Measurements from ENCODE around the gene PLXNA1. TPM values are rescaled to one million over a fixed set of nuclear protein-coding genes. Genes with fewer than 3 reads are reported as not detected.

The PLXNA1 gene
- total and polyA plus RNA-seq, 12 donors: 14.3 to 29.7 (median 24.1) TPM

DNA sequence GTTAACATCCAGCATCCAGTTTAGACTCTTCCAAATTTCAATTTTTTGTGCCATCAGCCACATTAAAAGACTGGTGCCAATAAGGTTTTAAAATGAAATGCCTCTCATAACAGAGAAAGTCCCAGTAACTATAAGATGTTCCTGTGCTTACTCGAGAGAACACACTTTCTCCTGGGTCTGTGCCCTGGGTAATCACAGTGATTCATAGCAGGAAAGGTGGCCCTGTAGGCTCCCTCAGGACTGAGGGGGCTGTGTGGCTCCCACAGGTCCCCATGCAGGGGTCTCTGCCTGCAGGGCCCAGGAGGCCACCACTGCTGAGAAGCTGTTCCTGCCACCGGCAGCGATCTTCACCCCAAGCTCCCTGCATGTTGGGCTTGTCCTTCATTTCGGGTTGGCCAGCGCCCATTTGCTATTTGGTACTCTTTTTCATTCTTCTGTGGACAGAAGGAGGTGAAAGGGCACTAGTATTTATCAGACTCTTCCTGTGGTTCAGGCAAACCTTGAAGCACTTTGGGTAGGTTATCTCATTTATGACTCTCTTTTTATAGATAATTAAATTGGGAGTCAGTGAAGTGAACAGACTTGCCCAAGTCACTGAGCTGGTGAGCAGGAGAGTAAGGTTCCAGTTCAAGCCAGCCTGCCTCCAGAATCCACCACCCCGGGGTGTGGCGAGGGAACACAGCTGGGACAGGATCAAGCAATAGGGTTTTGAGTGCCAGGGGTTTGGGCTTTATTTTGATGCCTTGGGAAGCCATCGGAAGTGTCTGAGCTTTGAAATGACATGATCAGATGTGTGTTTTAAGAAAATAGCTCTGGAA is 44.2 kb upstream of the PLXNA1 start:
- H3K36me3 ChIP-seq: no peaks in the 10 kb centered on the region
- 74 to 75% methylated on average over 8 of the region's 8 CpGs for WGBS, 2 donors
- peak in 2 of 8 donors; percentile 32 to 45 for ATAC-seq
- peak overlapping the region in 2 of 10 donors; percentile 0 to 15 for H3K27ac ChIP-seq
- DNase-seq: no peak
- no peaks in the 10 kb centered on the region for H3K27me3 ChIP-seq
- intact Hi-C loops (cut with DNase I): no loop called here
- no peaks in the 10 kb centered on the region for H3K9me3 ChIP-seq
- peaks cover 6 to 36% (median 31%) of the 10 kb centered on the region in 9 donors for H3K4me1 ChIP-seq
- no peak overlapping the region for H3K4me3 ChIP-seq
- TF ChIP-seq, protein P1, sequence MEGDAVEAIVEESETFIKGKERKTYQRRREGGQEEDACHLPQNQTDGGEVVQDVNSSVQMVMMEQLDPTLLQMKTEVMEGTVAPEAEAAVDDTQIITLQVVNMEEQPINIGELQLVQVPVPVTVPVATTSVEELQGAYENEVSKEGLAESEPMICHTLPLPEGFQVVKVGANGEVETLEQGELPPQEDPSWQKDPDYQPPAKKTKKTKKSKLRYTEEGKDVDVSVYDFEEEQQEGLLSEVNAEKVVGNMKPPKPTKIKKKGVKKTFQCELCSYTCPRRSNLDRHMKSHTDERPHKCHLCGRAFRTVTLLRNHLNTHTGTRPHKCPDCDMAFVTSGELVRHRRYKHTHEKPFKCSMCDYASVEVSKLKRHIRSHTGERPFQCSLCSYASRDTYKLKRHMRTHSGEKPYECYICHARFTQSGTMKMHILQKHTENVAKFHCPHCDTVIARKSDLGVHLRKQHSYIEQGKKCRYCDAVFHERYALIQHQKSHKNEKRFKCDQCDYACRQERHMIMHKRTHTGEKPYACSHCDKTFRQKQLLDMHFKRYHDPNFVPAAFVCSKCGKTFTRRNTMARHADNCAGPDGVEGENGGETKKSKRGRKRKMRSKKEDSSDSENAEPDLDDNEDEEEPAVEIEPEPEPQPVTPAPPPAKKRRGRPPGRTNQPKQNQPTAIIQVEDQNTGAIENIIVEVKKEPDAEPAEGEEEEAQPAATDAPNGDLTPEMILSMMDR (IDR thresholded peaks at IDR 0.05): no peak

DNA sequence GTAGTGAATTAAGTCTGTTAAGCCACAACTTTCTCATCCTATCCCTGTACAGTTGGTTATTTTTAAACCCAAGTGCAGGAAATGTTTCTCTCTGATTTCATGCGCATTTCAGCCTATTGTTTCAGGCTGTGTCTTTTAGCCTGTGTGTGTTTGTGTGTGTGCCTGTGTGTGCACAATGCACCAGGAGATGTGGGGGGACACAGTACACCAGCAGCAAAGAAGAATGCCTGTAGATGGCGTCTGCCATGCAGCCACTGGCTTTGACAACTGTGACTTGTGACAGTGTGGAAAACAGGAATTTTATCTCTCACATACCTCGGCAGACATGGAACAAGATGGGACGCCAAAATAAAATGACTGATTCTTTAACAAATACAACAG is 43.6 kb upstream of the PLXNA1 start:
- ATAC-seq: peak in 5 of 8 donors; percentile 23 to 59 (median 52)

DNA sequence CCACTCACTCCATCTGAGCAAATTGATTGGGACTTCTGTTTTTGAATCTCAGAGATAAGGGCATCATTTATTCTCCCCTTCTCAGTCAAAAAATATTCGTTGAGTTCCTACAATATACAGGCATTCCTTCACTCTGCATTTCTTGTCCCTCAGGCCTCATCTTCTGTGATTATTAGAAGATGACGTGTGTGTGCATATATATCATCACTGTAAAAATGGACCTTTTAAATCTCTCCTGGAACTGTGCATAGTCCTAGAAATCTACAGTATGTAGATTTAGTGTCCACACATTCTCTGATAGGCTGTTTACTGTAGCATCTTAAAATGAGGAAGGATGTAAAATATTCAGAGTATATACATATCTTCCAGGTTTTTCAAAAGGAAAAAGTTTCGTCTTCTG is 43.2 kb upstream of the PLXNA1 start:
- Histone ChIP-seq H3K4me3 (no peak overlapping the region), H3K9me3 (no peaks in the 10 kb centered on the region), H3K4me1 (peaks cover 6 to 34% (median 31%) of the 10 kb centered on the region in 9 donors), H3K36me3 (no peaks in the 10 kb centered on the region), H3K27ac (no peak overlapping the region), H3K27me3 (no peaks in the 10 kb centered on the region)
- 65 to 76% methylated on average over 3 of the region's 3 CpGs for WGBS, 2 donors
- DNase-seq (no peak), ATAC-seq (no peak)
- TF ChIP-seq, protein P1 (IDR thresholded peaks at IDR 0.05): no peak
- intact Hi-C loops (cut with DNase I): no loop called here

More for the DNA sequence above, 43.6 kb upstream of the PLXNA1 start:
- no peaks in the 10 kb centered on the region for H3K36me3 ChIP-seq
- DNase-seq: no peak
- H3K4me3 ChIP-seq: no peak overlapping the region
- no peaks in the 10 kb centered on the region for H3K27me3 ChIP-seq
- H3K27ac ChIP-seq: peak overlapping the region in 2 of 10 donors; percentile 0 to 15
- H3K4me1 ChIP-seq: peaks cover 6 to 34% (median 31%) of the 10 kb centered on the region in 9 donors
- 23 to 38% methylated on average over 4 of the region's 4 CpGs for WGBS, 2 donors
- H3K9me3 ChIP-seq: no peaks in the 10 kb centered on the region
- intact Hi-C loops (cut with DNase I): no loop called here
- TF ChIP-seq, protein P1 (IDR thresholded peaks at IDR 0.05): peak in 5 of 9 donors; percentile 11 to 40 (median 35)

DNA sequence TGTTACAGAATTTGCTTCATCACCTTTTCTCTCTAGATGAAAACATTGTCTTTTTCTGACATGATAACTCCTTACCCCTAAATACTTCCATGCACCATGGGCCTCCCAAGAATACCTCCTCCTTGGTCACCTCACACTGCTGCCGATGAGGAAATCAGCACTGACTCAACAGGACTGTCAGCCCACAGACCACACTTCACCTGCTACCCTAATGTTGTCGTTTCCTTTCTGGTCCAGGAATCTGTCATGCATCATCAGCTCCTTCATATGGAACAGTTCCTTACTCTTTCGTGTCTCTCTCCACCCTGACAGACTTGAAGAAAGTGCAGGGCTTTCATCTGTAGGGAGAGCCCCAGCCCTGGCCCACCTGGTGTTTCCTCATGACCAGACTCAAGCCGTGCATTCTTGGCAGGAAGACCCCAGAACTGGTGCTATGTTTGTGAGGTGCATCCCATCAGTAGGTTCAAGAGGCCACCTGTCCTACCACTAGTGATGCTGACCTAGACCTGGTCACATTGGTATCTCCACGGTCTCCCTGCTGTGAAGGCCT is 41.1 kb upstream of the PLXNA1 start:
- WGBS, 2 donors: 91 to 94% methylated on average over 5 of the region's 5 CpGs
- no peak overlapping the region for H3K27ac ChIP-seq
- ATAC-seq: no peak
- H3K27me3 ChIP-seq: no peaks in the 10 kb centered on the region
- TF ChIP-seq, protein P1 (IDR thresholded peaks at IDR 0.05): no peak
- DNase-seq: no peak
- no peaks in the 10 kb centered on the region for H3K36me3 ChIP-seq
- no peaks in the 10 kb centered on the region for H3K9me3 ChIP-seq
- H3K4me3 ChIP-seq: no peak overlapping the region
- H3K4me1 ChIP-seq: peaks cover 6 to 34% (median 24%) of the 10 kb centered on the region in 9 donors
- intact Hi-C loops (cut with DNase I): no loop called here

Measured in heart right ventricle (tissue), 16 donors.